GM12878 (cell line): ENCODE data around the gene PPARD.

Experiments used
- HDAC2 ChIP-seq: fragments of 200-600 bp; sonication (generic); IDR thresholded peaks from 2 replicates; pipeline ENCODE4 v1.6.1; 2017
- MEF2A ChIP-seq: IDR thresholded peaks from 2 replicates; pipeline ENCODE4 v1.6.1; 2011; ENCODE audit warnings: low read depth, mild to moderate bottlenecking, low read length, moderate library complexity; ENCODE audit not compliant: insufficient read depth
- POLR2A ChIP-seq: IDR thresholded peaks from 2 replicates; pipeline ENCODE4 v1.6.1; 2011; ENCODE audit warnings: low read depth, mild to moderate bottlenecking, low read length

DNA sequence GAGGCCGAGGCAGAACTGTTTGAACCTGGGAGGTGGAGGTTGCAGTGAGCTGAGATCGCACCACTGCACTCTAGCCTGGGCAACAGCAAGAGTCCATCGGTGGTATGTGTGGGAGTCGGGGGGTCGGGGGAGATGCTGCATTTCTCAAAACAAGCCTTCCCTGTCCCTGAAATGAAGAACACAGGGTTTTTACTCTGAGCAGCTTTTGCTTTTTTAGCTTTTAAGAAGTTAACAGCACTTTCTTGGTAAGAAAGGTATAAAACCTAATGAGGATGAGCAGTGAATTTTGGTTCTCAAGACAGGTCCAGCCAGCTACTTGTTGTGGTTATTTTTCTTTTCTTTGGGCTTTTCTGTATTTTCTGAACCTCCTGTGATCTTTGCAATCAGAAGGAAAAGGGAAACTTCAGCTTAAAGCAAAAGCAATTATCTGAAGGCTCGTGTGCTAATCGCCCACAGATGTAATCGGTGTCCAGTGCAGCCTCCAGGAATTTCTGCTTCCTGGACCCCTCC is 129.5 kb downstream of the PPARD start:
- TF ChIP-seq HDAC2 = no peak
- TF ChIP-seq POLR2A = no peak; the same call in none of the 2 replicates
- TF ChIP-seq MEF2A = no peak
